ENCODE data around the gene F12.
"Not testable (repeated sequence)": the region's sequence is repeated elsewhere in the genome, so short reads cannot be mapped to it uniquely, and the experiment has no call there.

F12 gene

DNA sequence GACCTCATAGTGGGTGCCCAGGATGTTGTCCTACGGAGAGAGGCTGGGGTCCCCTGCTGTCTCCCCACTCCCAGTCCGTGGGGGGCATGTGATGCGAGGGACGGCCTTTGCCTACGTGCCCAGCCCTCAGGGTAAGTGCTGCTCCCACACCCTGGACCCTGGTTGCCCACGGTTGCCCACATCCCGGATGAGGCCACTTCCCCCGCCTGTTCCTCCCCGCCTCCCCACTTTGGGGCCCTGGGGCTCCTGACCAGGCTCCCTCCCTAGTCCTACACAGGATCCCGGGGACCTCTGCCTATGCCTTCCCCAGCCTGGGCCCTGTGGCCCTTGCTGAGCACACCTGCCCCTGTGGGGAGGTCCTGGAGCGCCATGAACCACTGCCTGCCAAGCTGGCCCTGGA lies 23.6 kb downstream of the F12 start:
- DNase-seq: no peak

DNA sequence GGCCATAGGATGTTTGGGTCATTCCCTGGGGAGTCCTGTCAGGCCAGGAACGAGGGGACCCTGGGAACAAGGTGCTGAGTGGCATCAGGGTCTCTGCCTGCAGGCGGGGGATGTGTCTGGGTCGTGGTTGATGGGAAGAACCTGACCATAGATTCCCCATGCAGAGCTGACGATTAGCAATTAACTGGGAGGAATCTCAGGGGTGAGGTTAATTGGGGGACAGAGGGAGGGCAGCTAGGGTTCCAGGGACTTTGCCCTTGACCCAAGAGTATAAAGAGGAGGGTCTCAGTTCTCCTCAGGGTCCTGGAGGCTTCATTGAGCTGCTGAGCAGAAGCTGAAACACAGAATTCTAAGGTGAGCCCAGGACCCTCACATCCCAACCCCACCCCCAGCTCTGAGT lies 25.2 kb downstream of the F12 start, which contains the start of gene SLC34A1:
SLC34A1 (plus strand) TSS at position 301 of the 400 bp plus-strand sequence. CDS start 1,308 bp downstream, outside the sequence.
- no peak for DNase-seq

DNA sequence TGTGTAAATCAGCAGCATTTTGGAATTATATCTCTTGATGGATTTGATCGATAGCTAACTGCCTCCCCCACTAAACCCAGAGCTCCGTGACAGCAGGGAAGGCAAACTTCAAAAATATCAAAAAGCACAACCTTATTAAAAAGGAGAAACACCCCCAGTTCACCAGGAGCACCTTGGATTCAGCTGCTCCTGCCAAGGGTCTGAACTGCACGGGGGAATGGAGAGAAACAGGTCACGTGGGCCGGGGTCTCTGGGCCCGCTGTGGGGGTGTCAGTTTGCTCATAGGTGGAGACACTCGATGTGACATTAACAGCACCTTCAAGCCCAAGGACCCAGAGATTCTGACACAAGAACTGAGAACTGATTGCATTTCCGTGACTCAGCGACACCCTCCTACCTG lies 26.2 kb downstream of the F12 start:
- DNase-seq: no peak

DNA sequence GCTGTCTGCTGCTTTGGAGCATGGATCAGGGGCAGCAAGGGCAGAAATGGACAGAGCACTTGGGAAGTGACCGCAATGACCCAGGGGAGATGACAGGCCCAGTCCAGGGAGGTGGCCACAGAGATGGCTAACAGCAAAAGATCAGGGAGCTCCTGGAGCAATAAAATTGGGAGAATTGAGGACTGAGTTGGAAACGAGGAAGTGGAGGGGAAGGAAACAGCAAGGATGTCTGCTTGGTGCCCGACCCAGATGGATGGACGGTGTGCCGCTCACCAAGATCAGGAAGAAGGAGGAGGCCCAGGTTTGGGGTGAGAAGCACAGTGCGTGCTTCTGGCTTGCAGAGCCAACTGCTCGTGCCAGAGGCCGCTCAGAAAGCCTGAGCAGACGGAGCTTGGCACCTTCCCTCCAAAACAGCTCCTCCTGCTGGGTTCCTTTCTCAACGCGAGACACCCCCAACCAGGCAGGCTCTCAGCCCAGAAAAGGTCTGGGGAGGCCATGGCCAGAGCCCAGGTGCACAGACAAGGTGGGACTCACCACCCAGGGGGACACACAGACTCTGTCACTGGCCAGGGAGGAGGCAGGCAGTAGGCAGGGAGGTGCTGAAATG lies 26.8 kb downstream of the F12 start:
- no peak for DNase-seq

DNA sequence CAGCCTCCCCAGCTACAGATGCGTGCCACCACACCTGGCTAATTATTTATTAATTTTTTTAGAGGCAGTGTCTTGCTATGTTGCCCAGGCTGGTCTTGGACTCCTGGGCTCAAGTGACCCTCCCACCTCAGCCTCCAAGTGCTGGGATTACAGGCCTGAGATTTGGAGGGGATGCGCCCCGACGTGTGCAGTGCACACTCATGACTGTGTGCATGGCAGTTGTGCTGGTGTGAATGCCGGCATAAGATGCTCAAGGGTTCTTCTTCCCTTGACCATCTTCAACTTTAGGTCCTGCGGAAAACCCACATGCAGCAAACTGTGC lies 28.6 kb downstream of the F12 start:
- no peak for DNase-seq

DNA sequence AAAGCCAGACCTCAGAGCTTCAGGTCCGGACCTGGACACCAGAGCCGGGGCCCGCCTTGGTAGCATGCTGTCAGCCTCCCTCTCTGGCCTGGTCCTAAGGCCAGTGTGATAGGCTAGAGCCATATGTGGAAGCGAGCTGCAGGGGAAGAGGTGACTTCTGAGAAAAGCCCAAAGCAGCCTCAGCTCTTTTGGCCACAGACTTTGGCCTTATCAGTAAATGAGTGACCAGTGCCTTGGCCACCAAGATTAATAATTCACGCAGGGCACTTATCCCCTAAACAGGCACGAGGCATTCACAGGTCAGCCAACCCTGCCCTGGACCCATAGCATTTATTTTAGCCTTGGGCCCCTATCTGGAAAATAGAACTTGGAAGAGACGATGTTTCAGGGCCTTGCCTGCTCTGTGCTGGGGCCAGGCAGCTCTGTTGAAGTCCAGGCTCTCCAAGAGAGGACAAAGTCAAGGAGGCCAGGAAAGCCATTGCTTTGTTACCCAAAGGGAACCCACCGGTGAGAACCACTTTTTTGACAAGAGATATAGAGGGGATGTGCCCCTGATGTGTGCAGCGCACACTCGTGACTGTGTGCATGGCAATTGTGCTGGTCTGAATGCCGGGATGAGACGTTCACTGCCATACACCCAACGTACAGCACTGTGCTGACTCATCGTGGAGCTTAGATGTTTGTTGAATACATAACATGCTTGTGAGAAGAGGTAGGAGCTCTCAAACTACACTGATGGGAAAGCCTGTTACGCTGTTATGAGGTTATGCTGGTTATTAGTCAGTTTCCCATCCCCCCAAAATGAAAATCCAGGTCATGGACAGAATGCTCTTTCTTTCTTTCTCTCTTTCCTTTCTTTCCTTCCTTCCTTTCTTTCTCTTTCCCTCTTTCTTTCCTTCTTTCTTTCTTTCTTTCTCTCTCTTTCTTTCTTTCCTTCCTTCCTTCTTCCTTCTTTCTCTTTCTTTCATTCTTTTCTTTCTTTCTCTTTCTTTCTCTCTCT lies 30.2 kb downstream of the F12 start:
- DNase-seq: no peak

DNA sequence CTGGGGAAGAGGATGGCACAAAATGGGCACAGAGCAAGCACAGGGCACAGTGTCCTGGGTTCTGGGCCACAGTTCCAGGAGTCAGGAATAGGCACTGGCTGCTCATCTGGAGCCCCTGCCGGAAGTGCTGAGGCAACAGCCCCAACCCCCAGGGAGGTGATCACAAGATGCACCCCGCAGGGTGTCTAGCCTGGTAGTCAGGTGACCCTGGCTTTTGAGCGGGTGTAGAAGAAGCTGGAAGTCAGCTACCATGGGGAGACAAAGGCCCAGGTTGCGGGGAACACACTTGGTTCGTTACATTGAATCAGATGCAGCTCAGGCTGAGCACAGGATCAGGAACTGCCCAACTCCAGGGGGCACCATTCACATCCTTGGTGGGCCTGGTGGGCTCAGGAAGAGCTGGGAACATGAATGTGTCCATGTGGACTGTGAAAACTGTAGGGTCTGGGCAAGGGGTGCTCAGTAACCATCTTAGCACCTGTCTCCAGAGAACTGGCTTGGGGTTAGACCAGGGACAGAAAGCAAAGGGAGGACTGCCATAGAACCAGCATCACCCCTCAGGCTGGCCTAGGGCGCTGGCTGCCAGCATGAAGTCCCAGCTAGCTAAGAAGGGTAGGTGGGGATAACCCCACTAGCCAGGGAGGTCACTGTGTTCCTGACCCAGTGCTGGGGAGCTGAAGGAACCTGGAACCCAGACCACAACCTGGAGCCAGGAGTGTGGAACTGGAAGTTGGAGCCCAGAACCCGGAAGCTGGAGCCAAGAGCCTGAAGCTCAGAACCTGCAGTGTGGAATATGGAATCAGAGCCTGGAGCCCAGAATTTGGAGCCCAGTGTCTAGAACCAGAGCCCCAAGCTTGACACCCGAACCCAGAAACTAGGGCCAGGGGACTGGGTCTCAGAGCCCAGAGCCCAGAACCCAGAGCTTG lies 31.2 kb downstream of the F12 start:
- no peak for DNase-seq

DNA sequence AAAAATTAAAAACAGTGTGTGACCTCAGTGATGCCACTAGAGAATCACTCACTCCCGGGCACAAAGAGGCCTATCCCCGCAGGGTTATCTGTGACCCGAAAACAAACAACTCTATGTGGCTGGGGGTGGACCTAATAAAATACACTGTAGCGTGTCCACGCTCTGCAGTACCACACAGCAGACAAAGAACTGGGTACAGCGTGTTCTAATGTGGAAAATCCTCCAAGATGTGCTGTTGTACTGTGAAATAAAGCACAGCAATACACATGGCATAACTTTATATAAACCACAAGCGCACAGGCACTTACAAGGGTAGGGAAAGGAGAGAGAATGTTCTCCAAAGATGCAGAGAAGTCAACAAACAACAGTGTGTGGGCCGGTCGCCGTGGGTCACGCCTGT lies 33.3 kb downstream of the F12 start:
- DNase-seq: no peak

DNA sequence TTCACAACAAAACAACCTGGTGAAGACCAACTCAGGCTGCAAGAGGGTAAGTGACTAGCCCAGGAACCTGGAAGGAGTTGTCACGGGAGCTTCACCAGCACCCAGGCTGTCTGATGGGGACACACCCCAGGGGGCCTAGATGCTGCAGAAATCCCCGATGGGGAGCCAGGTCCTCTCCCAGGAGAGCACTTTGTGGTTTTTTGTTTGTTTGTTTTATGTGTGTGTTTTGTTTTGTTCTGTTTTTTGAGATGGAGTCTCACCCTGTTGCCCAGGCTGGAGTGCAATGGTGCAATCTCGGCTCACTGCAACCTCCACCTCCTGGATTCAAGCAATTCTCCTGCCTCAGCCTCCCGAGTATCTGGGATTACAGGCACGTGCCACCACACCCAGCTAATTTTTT lies 33.8 kb downstream of the F12 start:
- not testable (repeated sequence) for DNase-seq

DNA sequence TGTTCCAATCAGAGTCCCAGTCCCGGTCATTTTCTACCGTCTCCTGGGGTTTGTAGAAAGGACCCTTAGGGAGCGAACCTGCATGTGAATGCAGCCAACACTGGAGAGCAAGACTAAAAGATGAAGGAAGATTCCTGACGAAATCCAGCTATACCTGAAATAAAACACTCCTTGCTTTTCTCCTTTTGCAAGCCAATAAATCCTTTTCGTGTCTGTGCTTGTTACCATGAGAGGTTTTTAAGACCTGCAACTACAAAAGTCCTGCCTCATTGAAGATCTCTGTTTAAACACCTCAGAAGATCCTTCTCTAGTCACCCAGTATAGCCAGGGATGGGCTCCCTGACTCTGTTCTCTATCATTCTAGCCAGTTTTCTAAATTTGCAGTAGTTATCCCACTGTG lies 35.2 kb downstream of the F12 start:
- no peak for DNase-seq

DNA sequence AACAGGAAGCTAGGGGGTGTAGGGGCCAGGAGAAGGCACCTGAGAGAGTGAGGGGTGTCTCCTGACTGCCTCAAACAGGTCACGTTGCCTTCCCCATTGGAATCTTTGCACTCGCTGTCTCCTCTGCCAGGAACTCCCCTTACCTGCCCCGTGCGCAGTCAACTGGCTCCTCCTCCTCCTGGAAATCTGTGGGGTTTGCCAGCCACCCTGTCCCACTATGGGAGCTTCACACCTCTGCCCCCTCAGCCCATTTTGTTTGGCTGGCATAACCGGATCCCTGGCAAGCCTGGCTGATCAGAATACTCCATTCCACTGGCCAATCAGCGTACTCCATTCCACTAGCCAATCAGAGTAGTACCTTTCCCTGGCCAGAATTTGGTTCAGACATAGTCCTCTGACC lies 35.6 kb downstream of the F12 start:
- no peak for DNase-seq

DNA sequence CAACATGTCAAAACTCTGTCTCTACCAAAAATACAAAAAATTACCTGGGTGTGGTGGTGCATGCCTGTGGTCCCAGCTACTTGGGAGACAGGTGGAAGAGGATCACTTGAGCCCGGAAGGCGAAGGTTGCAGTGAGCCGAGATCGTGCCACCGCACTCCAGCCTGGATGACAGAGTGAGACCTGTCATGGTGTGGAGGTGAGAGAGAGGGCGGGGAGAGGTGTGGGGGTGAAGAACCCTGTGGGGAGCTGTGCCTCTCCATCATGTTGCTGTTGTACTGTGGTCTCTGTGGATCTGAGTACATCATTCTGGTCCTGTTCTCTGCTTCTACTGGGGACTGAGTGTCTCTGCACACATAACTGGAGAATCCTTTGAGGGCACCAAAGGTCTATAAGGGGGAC lies 36.5 kb downstream of the F12 start:
- DNase-seq: no peak

DNA sequence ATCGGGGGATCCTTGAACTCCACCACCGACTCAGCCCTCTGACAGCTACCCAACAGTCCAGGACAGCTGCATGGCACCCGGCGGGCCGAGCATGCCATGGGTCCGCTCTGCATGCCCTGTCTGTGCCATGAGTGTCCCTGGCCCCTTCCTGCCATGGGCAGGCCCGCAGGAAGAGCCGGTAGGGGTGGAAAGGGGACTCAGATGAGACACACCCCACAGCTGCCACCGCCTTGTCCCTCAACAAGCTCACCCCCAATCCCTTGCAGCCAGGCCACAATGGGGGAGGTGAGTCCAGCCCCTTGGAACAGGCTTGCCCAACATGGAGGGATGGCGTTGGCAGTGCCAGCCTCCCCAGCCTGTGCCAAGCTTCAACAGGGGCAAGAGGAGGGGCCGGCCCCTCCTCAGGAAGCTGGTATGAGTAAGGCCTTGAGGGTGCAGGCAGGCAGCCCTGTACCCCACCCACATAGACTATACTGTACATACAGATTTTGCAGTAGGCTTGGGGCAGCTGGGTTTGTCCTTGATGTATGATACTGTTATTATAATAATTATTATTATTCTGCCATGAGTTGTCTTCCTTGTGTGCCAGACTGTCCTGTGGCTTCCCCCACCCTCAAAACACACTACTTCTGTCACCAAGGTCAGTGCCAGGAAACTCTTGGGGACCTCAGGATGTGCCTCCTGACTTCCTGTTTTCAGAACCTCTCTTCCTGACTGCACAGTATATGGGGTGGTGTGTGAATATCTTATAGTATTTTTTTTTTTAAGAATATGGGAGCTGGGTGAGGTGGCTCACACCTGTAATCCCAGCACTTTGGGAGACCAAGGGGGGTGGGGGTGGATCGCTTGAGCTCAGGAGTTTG lies 37.1 kb downstream of the F12 start:
- DNase-seq: no peak

DNA sequence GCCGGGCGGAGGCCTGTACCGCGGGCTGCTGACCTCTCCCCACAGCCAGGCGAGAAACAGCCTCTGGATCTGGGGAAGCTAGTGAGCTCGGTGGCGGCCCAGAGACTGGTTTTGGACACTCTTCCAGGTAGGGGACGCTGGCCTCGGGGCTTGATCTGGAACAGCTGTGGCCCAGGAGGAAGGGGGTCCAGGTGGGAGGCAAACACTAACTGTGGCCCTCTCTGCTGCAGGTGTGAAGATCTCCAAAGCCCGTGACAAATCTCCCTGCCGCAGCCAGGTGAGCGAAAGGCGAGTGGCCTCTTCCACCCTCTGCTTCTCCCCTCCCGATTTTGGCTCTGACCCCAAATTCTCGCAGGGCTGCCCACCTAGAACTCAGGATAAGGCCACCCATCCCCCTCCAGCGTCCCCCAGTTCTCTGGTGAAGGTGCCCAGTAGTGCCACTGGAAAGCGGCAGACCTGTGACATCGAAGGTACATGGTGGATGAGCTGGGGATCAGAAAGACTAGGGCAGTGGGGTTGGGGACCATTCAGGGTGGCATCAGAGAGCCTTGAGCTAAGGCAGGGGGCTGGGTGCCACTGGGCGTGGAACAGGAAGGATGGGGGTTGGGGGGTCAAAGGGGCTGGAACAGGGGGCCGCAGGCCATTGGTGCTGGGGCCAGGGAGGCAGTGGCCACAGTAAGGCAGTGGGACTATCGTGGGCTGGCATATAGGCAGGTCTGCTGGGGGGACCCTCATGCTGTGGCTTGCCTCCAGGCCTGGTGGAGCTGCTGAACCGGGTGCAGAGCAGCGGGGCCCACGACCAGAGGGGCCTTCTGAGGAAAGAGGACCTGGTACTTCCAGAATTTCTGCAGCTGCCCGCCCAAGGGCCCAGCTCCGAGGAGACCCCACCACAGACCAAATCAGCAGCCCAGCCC lies 38.0 kb downstream of the F12 start:
- no peak for DNase-seq

DNA sequence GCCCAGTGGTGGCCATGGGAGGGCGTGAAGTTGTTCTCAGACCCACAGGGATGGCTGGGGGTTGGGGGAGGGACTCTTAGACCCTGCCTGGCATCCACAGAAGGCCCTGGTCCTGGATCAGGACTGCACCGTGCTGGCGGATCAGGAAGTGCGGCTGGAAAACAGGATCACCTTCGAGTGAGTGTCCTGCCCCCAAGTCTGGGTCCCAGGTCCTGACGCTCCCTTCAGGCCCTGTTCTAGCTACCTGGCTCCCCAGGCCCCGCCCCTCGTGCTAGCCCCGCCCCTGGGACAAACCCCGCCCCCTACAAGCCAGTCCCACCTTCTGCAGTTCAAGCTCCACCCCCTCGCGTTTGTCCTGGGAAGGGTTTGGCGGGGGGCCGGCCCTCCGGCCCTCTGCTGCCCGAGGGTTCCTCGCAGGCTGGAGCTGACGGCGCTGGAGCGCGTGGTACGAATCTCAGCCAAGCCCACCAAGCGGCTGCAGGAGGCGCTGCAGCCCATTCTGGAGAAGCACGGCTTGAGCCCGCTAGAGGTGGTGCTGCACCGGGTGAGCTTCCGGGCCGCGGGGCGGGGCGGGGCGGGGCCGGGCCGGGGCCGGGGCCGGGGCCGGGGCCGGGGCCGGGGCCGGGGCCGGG lies 38.8 kb downstream of the F12 start:
- peak; percentile 48 for DNase-seq

DNA sequence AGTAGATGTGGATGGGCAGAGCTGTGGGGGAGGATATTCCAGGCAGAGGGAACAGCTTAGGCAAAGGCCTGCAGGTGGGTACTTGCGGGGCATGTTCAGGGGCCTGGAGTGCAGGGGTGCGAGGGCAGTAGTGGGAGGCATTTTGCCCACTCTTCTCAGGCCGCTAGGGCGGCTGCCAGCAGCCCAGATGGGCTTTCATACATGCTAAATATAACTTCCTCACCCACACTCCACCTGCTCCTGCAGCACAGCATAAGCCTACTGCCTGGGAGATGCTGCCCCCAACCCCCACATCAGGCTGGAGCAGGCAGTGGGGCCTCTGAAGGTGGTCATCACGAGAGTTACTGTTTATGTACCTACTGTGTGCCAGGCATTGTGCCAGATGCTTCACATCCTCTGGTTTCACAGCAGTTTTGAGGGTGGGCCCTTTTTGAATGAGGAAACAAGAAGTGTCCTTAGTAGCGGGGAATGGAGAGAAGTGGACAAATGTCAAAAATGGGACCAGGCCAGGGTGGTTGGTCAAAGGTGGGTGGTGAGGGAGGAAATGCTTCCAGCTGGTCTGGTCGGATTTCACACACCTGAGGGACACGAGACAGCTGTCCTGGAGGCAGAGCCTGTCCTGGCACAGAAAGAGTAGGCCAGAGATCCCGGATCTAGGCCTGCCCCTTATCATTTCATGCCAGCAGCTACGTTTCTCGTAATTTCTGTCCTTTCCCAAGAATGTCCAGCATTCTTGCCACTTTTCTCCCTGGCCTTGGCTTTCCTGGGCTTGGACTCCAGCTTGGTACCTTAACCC lies 39.5 kb downstream of the F12 start:
- no peak for DNase-seq

DNA sequence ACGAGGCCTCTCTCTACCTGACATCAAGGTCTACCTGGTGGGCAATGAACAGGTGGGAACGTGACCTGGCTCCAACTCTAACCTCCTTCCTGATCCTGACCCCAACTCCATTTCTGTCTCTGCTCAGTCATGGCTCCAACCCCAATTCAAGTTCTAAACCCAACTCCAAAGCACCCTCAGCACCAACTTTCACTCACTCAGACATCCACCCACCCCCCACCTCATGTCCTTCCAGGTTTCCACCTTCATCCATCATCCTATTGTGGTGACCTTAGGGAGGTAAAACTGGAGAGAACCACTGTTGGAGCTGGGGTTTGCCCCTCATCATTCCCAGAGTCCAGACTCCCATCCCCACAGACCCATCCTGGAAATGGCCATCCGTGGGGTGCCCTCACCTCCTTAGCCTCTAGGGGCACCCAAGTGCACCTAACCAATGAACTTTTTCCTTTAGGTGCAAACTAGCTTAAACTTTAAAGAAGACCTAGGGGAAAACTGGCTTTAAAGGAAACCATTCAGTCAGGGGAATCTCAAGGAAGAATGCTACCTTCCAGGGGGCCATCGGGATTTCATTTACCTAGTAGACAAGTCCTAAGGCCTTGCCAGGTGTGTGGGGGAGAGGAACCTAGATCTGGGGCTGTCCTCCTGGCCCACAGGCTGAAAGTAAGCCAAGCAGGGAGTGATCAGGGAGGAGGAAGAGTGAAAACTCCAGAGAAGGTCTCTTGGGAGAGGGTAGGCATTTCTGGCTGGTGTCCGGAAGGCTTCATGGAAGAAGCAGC lies 40.3 kb downstream of the F12 start:
- no peak for DNase-seq

DNA sequence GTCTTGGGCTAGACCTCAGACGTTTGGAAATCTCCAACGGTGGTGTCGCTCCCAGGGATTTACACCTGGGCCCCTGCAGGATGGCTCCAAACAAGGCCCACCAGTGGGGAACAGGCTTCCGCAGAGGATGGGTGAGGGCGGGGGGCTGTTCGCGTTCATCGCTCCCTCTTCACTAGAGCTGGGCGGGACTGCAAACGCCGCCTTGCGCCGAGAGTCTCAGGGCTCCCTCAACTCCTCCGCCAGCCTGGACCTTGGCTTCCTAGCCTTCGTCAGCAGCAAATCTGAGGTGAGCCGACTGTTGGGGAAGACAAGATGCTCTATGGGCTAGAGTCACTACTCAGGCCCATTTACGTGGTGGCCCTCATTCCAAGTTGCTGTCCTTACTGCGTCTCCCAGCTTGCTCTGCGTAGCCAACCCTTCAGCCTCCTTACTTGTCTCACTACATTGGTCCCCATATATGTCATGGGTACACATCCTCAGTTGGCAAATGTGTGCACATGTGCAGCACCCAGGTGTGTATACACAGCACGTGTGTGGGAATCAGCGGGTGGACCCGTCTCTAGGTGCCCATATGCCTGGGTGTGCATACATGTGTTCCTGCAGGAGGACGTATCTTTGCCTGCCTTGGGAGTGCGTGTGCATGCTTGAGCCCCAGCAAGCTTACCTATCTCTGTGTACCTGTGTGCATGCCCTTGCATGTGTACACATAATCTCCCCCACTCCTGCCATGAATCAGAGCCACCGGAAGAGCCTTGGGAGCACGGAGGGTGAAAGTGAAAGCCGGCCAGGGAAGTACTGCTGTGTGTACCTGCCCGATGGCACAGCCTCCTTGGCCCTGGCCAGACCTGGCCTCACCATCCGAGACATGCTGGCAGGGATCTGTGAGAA lies 41.1 kb downstream of the F12 start:
- DNase-seq: no peak

Data from NCI-H526 treated with DMSO at 0.1 percent for 48 hours (cell line).